ENCODE results near the gene FUT8.

Gene FUT8

GRCh38 chr14:65790172-65790815 lies 377.8 kb downstream of the FUT8 start:
- no peak for DNase-seq (ENCODE audit: low read depth)
- no peak overlapping the region for H3K4me3 ChIP-seq (ENCODE audit: low read depth, low read length)
- TF ChIP-seq CTCF (conservative IDR thresholded peaks at IDR 0.05; ENCODE audit: low read depth, low read length): no peak

GRCh38 chr14:65791191-65791981 lies 378.9 kb downstream of the FUT8 start:
- no peak for TF ChIP-seq CTCF (conservative IDR thresholded peaks at IDR 0.05; ENCODE audit: low read depth, low read length)
- no peak overlapping the region for H3K4me3 ChIP-seq (ENCODE audit: low read depth, low read length)
- peak; percentile 53 for DNase-seq (ENCODE audit: low read depth)

GRCh38 chr14:65792208-65792905 lies 379.8 kb downstream of the FUT8 start:
- DNase-seq (ENCODE audit: low read depth): peak; percentile 21
- TF ChIP-seq CTCF (conservative IDR thresholded peaks at IDR 0.05; ENCODE audit: low read depth, low read length): no peak
- no peak overlapping the region for H3K4me3 ChIP-seq (ENCODE audit: low read depth, low read length)

All from choroid plexus epithelial cell (primary cell).